ENCODE data around the gene STOX1. TPM values are rescaled to one million over a fixed set of nuclear protein-coding genes. Genes with fewer than 3 reads are reported as not detected.

The STOX1 gene
- total and polyA plus RNA-seq, 2 of the 13 experiments (the other 11 are each of a cell fraction or from before 2014, with no cell fraction given) = 2.5 to 6.0 TPM

DNA sequence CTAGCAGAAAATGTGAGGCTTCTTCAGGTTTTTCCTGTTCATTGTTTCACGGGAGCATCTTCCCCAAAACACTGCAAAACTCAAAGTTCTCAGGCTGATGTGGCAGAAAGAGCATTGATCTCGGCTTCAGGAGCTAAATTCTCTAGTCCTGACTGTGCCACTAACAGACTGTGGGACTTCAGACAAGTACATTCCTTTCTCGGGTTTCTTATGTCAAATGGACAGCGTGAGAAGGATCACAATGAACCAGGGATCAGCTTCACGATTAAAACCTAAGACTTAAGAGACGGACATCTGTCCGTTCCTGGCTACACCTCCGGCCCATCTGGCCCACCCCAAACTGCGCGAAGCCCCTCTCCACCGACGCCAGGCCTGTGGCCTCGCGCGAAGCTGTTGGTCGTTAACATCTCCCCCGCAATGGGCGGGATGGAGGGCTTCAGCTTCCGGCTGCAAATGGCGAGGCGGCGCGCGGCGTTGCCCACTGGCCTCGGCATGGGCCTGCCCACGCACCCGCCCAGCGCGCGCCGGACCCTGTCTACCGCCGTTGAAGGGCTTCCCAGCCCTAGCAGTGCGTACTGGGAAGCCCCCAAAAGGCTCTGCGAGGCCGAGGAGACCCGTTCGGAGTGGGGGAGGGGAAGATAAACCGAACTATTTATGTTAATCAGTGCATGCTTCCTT, 73.2 kb downstream of the STOX1 start (continued):
- no peak for TF ChIP-seq ZNF652 (CRISPR knock-in tag; IDR thresholded peaks at IDR 0.05; ENCODE audit: borderline replicate concordance, low read depth)
- TF ChIP-seq, protein P1, sequence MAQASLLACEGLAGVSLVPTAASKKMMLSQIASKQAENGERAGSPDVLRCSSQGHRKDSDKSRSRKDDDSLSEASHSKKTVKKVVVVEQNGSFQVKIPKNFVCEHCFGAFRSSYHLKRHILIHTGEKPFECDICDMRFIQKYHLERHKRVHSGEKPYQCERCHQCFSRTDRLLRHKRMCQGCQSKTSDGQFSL (CRISPR knock-in tag; IDR thresholded peaks at IDR 0.05) = peak; percentile 72; the same call in 1 of the 2 replicates
- no peak for TF ChIP-seq ZHX2 (IDR thresholded peaks at IDR 0.05; ENCODE audit: low read depth)
- no peak for TF ChIP-seq ZHX2 (CRISPR knock-in tag; IDR thresholded peaks at IDR 0.05; ENCODE audit: borderline replicate concordance)
- TF ChIP-seq, protein P2, sequence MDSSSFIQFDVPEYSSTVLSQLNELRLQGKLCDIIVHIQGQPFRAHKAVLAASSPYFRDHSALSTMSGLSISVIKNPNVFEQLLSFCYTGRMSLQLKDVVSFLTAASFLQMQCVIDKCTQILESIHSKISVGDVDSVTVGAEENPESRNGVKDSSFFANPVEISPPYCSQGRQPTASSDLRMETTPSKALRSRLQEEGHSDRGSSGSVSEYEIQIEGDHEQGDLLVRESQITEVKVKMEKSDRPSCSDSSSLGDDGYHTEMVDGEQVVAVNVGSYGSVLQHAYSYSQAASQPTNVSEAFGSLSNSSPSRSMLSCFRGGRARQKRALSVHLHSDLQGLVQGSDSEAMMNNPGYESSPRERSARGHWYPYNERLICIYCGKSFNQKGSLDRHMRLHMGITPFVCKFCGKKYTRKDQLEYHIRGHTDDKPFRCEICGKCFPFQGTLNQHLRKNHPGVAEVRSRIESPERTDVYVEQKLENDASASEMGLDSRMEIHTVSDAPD (CRISPR knock-in tag; IDR thresholded peaks at IDR 0.05) = no peak
- TF ChIP-seq CREB1 (IDR thresholded peaks at IDR 0.05) = no peak
- TF ChIP-seq CREB1 (CRISPR knock-in tag; IDR thresholded peaks at IDR 0.05) = no peak
- TF ChIP-seq ONECUT2 (CRISPR knock-in tag; IDR thresholded peaks at IDR 0.05) = no peak; the same call in 1 of the 2 replicates
- peak; percentile 77; the same call in 1 of the 2 replicates for TF ChIP-seq ZNF552 (CRISPR knock-in tag; IDR thresholded peaks at IDR 0.05; ENCODE audit: borderline replicate concordance)
- peak; percentile 80; the same call in 1 of the 2 replicates for TF ChIP-seq MTA1 (CRISPR knock-in tag; IDR thresholded peaks at IDR 0.05; ENCODE audit: borderline replicate concordance)
- TF ChIP-seq PRPF4 (IDR thresholded peaks at IDR 0.05; ENCODE audit: low read depth, low read length, poor library complexity, severe bottlenecking) = no peak
- peak; percentile 71; the same call in 1 of the 2 replicates for TF ChIP-seq ZNF205 (CRISPR knock-in tag; IDR thresholded peaks at IDR 0.05)
- TF ChIP-seq CTCF (CRISPR knock-in tag; IDR thresholded peaks at IDR 0.05) = 0 out of 2 replicates have a peak, but pooled peaks have one; percentile 7
- TF ChIP-seq ZNF34 (CRISPR knock-in tag; IDR thresholded peaks at IDR 0.05; ENCODE audit: borderline replicate concordance) = peak; percentile 64; the same call in 1 of the 2 replicates
- peak; percentile 59; the same call in 1 of the 2 replicates for TF ChIP-seq SIN3A (IDR thresholded peaks at IDR 0.05; ENCODE audit: borderline replicate concordance, low read depth, low read length)
- TF ChIP-seq GPBP1L1 (CRISPR knock-in tag; IDR thresholded peaks at IDR 0.05) = no peak
- TF ChIP-seq ZNF713 (CRISPR knock-in tag; IDR thresholded peaks at IDR 0.05) = no peak
